Activated effector memory CD4-positive, alpha-beta T cell treated with Interleukin-2 at 50 U/mL for 16 hours (primary cell): Measurements from ENCODE around the gene CNTRL.

Experiments used
- DNase-seq: peaks from one replicate; pipeline ENCODE4 v3.0.0-alpha.2; 2020

Gene CNTRL

GRCh38 chr9:121204121-121204520, 129.4 kb downstream of the CNTRL start:
- no peak for DNase-seq

DNA sequence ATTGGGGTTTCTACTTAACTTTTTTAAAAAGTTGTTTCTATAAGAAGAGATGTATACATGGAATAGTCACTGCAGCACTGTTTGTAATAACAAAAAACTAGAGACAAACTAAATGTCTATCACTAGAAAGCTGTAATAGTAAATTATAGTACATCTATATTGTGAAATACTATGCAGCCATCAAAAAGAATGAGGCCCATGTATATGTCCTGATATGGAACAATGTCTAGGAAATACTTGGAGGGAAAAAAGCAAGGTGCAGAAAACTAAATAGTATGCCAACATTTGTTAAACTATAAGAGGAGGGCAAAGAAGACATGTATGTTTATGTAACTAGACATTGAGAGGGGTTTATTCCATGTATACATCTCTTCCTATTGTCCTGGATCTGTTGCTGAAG, 129.9 kb downstream of the CNTRL start:
- DNase-seq, result no peak

- DNase-seq, result no peak
Measured at GRCh38 chr9:121206516-121207370, 132.0 kb downstream of the CNTRL start.

DNA sequence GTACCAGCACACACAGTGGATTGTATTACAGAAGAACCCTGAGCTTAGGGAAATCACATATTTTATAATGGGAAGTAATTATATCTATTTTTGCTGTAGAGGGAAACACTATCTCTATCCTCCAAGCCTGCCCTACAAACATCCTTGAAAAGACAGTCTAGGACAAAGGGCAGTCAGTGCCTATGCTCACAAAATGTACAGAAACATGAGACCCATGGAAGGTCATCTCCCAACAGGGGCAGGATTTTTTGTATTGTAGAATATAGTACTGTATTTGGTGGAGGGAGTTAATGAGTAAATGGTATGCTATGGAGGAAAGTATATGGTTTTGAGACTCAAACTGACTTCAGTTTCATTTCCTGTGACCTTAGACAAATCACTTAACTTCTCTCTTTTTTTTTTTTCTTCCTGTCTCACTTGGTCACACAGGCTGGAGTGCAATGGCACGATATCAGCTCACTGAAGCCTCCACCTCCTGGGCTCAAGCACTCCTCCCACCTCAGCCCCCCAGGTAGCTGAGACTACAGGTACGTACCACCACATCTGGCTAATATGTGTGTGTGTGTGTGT, 132.7 kb downstream of the CNTRL start:
- no peak for DNase-seq

DNA sequence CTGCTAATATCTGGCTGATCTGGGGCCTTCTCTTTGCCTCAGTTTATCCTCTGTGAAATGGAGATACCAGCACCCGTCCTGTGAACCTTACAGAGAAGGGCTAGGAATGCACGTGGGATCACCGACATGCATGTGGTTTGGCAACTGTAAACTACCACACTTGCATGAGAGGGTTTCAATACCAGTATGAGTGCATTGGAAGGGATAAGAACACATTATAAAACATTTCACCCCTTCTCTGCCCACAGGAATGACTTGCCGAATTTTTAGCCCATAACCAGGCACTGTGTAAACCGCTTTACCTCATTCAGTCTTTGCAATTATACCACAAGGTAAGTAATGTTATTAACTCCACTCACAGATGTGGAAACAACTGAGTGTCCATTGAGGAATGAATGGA, 135.8 kb downstream of the CNTRL start:
- no peak for DNase-seq

GRCh38 chr9:121213136-121213806, 138.5 kb downstream of the CNTRL start:
- DNase-seq, result peak; percentile 46

GRCh38 chr9:121214005-121214404, 139.2 kb downstream of the CNTRL start:
- DNase-seq, result no peak

GRCh38 chr9:121216271-121216805, 141.6 kb downstream of the CNTRL start:
- DNase-seq, result no peak

DNA sequence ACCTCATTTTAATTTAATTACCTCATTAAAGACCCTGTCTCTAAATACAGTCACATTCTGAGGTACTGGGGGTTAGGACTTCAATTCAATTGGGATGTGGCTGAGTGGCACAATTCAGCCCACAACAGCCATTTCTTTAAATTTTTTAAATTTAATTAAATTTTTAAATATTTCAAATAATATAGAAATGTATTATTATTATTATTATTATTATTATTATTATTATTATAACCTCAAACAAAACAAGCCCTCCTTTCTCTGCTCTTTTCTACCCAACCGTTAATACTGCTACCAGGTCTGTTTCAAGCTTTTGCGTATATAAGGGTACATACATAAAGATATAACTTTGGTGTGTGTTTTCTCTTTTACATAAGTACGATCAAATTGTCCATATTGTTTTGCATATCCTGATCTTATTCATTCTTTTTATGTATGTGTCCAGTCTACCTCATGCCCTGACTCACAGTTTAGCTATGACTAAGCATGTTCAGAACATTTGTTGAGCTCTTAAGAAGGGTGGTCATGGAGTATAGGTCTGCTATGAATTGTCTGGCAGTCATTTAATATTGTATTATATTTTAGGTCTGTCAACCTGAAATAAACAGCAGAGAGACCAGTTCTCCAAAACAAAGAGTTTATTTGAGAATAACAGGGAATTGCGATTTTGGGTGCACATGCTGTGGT, 143.0 kb downstream of the CNTRL start:
- DNase-seq, result no peak

- no peak for DNase-seq
Measured at GRCh38 chr9:121218357-121219027, 143.7 kb downstream of the CNTRL start.

GRCh38 chr9:121219530-121219929, 144.8 kb downstream of the CNTRL start:
- DNase-seq, result no peak

DNA sequence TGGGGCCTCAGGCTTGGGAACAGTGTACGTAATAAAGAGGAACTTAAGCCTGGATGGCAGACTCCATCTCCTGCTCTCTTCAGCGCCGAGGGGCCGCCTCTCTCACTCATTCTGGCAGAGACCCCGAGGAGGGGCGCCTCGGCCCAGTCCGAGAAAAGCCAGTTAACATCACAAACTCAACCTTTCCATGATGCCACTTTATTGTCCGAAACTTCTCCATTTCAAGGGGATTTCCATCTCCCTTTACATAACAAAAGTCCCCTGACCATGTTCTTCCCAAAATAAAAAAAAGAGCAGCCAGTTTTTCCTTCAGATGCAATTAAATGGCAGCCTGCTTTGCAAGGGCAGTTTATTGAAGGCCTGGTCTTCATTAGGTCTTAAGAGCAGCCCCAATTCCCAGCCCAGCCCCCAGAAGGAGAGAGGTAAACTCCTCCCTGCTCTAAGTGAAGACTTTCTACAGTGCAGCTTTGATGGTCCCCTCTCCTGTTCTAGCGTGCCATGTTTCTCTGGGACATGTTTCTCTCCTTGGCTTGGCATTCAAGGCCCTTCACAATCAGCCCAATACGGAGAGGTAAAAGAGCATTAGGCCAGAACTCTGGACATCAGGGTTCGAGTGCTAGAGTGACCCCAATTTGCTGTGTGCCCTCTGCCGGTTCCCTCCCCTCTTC, 146.4 kb downstream of the CNTRL start:
- no peak for DNase-seq

- DNase-seq, result no peak
Measured at GRCh38 chr9:121221664-121222055, 146.9 kb downstream of the CNTRL start.

- no peak for DNase-seq
Measured at GRCh38 chr9:121222524-121223171, 147.9 kb downstream of the CNTRL start.

- DNase-seq, result no peak
Measured at GRCh38 chr9:121225240-121225639, 150.5 kb downstream of the CNTRL start.

- DNase-seq, result no peak
Measured at GRCh38 chr9:121226175-121226574, 151.4 kb downstream of the CNTRL start.
